SK-N-SH treated with all-trans-retinoic acid at 6 μM for 48 hours (cell line): ENCODE results near the gene CPEB3.

Experiments
- ESRRG ChIP-seq: fragments of 250-450 bp; sonication (Bioruptor Pico); IDR thresholded peaks from 2 replicates; pipeline ENCODE4 v1.6.1; 2021; ENCODE audit warnings: mild to moderate bottlenecking
- GLIS3 ChIP-seq: fragments of 250-450 bp; sonication (Bioruptor Pico); IDR thresholded peaks from 2 replicates; pipeline ENCODE4 v1.5.0; 2020; ENCODE audit warnings: mild to moderate bottlenecking, moderate library complexity
- TF ChIP-seq, protein P1 (sequence below): fragments of 250-450 bp; sonication (Bioruptor Pico); IDR thresholded peaks from 2 replicates; pipeline ENCODE4 v1.8.0; 2021; ENCODE audit warnings: low read depth, mild to moderate bottlenecking, moderate library complexity, borderline replicate concordance
- TF ChIP-seq, protein P2 (sequence below): fragments of 250-450 bp; sonication (Bioruptor Pico); IDR thresholded peaks from 2 replicates; pipeline ENCODE4 v1.8.0; 2020; ENCODE audit warnings: mild to moderate bottlenecking, moderate library complexity, borderline replicate concordance

DNA sequence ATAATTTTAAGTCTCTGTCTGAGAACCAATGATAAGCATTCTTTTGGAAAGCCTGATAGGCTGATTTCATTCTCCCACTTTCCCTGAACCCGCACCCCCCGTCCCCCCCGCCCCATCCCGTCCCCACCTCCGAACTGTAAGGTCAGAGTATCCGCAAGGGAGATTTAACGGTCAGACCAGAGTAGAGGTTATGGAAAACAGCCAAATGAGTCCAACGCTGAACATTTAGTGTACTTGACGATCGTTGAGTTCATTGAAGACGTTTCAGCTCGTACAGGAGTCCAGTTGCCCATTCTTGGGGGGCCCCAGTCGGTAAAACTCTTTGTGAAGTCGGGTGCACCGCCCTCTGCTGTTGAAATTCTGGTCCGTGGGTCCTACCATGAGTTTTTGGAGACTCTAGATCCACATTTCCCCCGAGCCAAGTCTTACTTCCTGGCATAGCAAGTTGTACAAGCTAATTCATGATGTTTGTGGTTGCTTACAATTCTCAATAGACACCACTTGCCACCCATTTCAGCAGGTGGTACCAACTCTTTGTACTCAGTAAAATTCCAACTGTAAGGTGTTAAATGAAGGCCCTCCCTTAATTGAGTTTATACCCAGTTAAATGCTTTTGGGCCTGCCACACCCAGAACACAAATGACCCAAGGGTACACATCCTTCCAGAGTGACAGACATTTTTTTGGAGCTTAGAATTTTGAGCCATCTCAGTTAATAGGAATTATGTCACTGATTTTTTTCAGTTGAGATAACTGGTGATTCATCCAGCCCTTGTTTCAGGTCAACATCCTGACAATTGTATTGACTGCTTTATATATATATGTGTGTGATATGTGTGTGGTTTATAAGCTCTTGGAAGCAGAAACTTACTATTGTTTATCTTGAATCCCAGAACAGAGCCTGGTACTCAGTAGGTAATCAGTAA, 1.3 kb upstream of the CPEB3 start:
- no peak for TF ChIP-seq ESRRG (CRISPR knock-in tag)
- no peak for TF ChIP-seq GLIS3 (CRISPR knock-in tag)
- TF ChIP-seq, protein P1, sequence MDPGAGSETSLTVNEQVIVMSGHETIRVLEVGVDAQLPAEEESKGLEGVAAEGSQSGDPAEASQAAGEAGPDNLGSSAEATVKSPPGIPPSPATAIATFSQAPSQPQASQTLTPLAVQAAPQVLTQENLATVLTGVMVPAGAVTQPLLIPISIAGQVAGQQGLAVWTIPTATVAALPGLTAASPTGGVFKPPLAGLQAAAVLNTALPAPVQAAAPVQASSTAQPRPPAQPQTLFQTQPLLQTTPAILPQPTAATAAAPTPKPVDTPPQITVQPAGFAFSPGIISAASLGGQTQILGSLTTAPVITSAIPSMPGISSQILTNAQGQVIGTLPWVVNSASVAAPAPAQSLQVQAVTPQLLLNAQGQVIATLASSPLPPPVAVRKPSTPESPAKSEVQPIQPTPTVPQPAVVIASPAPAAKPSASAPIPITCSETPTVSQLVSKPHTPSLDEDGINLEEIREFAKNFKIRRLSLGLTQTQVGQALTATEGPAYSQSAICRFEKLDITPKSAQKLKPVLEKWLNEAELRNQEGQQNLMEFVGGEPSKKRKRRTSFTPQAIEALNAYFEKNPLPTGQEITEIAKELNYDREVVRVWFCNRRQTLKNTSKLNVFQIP: no peak
- TF ChIP-seq, protein P2, sequence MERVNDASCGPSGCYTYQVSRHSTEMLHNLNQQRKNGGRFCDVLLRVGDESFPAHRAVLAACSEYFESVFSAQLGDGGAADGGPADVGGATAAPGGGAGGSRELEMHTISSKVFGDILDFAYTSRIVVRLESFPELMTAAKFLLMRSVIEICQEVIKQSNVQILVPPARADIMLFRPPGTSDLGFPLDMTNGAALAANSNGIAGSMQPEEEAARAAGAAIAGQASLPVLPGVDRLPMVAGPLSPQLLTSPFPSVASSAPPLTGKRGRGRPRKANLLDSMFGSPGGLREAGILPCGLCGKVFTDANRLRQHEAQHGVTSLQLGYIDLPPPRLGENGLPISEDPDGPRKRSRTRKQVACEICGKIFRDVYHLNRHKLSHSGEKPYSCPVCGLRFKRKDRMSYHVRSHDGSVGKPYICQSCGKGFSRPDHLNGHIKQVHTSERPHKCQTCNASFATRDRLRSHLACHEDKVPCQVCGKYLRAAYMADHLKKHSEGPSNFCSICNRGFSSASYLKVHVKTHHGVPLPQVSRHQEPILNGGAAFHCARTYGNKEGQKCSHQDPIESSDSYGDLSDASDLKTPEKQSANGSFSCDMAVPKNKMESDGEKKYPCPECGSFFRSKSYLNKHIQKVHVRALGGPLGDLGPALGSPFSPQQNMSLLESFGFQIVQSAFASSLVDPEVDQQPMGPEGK: no peak
